Right kidney (tissue), 9 donors: ENCODE data around the gene MVB12B.
"Not testable (repeated sequence)": the region's sequence is repeated elsewhere in the genome, so short reads cannot be mapped to it uniquely, and the experiment has no call there.

Experiments
- DNase-seq: peaks from one replicate; pipeline ENCODE4 v3.0.0-alpha.2; 2016
- long read RNA-seq, 8 donors: transcript quantifications; one replicate each; lab custom pipeline, GENCODE V29; 2026

Gene MVB12B
- long read RNA-seq, donor 1, full-length matches to known transcripts: 5 of 5 reads
- long read RNA-seq, donor 1, partial matches to known transcripts: 0 of 5 reads
- long read RNA-seq, donor 1, other reads (novel, unspliced or antisense): 0 of 5 reads
- long read RNA-seq, donor 2, full-length matches to known transcripts: 6 of 19 reads
- long read RNA-seq, donor 2, partial matches to known transcripts: 13 of 19 reads
- long read RNA-seq, donor 2, other reads (novel, unspliced or antisense): 0 of 19 reads
- long read RNA-seq, donor 3, full-length matches to known transcripts: 3 of 3 reads
- long read RNA-seq, donor 3, partial matches to known transcripts: 0 of 3 reads
- long read RNA-seq, donor 3, other reads (novel, unspliced or antisense): 0 of 3 reads
- long read RNA-seq, donor 4, full-length matches to known transcripts: 5 of 5 reads
- long read RNA-seq, donor 4, partial matches to known transcripts: 0 of 5 reads
- long read RNA-seq, donor 4, other reads (novel, unspliced or antisense): 0 of 5 reads
- long read RNA-seq, donor 5, full-length matches to known transcripts: 4 of 10 reads
- long read RNA-seq, donor 5, partial matches to known transcripts: 6 of 10 reads
- long read RNA-seq, donor 5, other reads (novel, unspliced or antisense): 0 of 10 reads
- long read RNA-seq, donor 6, full-length matches to known transcripts: 6 of 6 reads
- long read RNA-seq, donor 6, partial matches to known transcripts: 0 of 6 reads
- long read RNA-seq, donor 6, other reads (novel, unspliced or antisense): 0 of 6 reads
- long read RNA-seq, donor 7, full-length matches to known transcripts: 8 of 27 reads
- long read RNA-seq, donor 7, partial matches to known transcripts: 19 of 27 reads
- long read RNA-seq, donor 7, other reads (novel, unspliced or antisense): 0 of 27 reads
- long read RNA-seq, donor 8, full-length matches to known transcripts: 7 of 7 reads
- long read RNA-seq, donor 8, partial matches to known transcripts: 0 of 7 reads
- long read RNA-seq, donor 8, other reads (novel, unspliced or antisense): 0 of 7 reads

GRCh38 chr9:126326228-126327005 lies at the start of gene MVB12B:
TSS of gene MVB12B (plus strand) at chr9:126326829. CDS start at chr9:126326930, 101 bp downstream.
- DNase-seq: peak; percentile 82

- DNase-seq: no peak
Measured at GRCh38 chr9:126283799-126284465, 42.7 kb upstream of the MVB12B start.

- DNase-seq: not testable (repeated sequence)
Measured at GRCh38 chr9:126285652-126286051, 41.0 kb upstream of the MVB12B start.

- no peak for DNase-seq
Measured at GRCh38 chr9:126287166-126287866, 39.3 kb upstream of the MVB12B start.

GRCh38 chr9:126290871-126291270 lies 35.8 kb upstream of the MVB12B start:
- DNase-seq: no peak

GRCh38 chr9:126291925-126292324 lies 34.7 kb upstream of the MVB12B start:
- DNase-seq: no peak

GRCh38 chr9:126292736-126293521 lies 33.7 kb upstream of the MVB12B start:
- DNase-seq: no peak

GRCh38 chr9:126293522-126293889 lies 33.1 kb upstream of the MVB12B start:
- DNase-seq: no peak

- DNase-seq: no peak
Measured at GRCh38 chr9:126294331-126295081, 32.1 kb upstream of the MVB12B start.

- DNase-seq: no peak
Measured at GRCh38 chr9:126295082-126295477, 31.5 kb upstream of the MVB12B start.

- DNase-seq: no peak
Measured at GRCh38 chr9:126295516-126295915, 31.1 kb upstream of the MVB12B start.

- DNase-seq: no peak
Measured at GRCh38 chr9:126295936-126296600, 30.6 kb upstream of the MVB12B start.

GRCh38 chr9:126296687-126297086 lies 29.9 kb upstream of the MVB12B start:
- DNase-seq: no peak

GRCh38 chr9:126297661-126298060 lies 29.0 kb upstream of the MVB12B start:
- no peak for DNase-seq

- DNase-seq: peak; percentile 74
Measured at GRCh38 chr9:126298063-126298801, 28.4 kb upstream of the MVB12B start.

- DNase-seq: no peak
Measured at GRCh38 chr9:126299706-126300276, 26.8 kb upstream of the MVB12B start.

GRCh38 chr9:126301196-126301595 lies 25.4 kb upstream of the MVB12B start:
- no peak for DNase-seq
